GM18520 (cell line): ENCODE data around the gene CFI.
"Not testable (repeated sequence)": the region's sequence is repeated elsewhere in the genome, so short reads cannot be mapped to it uniquely, and the experiment has no call there.

Experiments
- ATAC-seq: cut with Tn5 transposase; IDR thresholded peaks from one replicate; pipeline ENCODE4 v1.9.1; 2021; ENCODE audit not compliant: unreplicated experiment

Gene CFI

DNA sequence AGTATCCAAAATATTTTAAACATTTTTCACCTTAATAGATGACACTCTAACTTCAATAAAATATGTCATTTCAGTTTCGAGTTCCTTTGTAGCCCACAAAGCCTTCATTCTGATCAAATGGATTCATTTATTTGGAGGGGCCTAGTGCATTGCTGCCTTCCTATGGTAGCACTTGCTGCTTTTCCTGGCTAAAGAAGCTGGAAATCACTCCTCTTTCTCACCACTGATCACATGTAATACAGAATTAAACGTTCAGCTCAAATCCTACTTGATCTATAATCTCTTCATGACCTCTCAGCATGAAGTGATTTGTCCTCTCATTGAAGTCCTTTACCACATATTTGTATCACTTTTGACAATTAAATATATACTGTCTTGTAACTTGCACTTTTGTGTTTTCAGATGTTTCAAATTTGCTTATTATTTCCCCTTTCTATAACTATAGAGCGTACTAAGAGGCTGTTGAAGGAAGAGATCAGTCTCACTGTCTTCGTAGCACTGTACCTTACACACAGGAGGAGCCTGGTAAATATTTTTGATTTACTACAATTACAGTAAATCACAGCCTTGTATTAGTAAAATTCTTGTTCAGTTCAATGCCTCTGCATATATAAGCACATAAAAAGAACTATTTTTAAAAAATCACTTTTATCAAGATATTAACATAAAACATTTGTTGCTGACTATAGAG is 555 bp downstream of the CFI start:
- no peak for ATAC-seq

DNA sequence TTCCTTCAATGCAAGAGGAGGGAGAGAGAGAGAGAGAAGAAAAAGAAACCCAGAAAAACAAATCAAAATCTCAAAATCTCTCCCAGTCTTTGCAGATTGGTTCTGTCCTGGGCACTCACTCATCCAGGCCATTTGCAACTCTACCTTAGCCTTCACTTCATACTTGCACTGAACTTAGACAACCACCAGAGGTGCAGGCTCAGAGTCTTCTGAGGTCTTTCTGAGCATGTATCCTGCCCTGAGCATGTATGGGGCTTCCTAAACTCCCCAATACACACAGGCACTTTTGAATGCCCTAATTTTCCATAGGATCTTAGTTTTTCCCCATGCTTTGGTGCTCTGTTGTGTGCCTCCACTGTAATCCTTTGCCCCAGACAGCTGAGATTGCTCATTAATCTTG is 2.9 kb downstream of the CFI start:
- no peak for ATAC-seq

DNA sequence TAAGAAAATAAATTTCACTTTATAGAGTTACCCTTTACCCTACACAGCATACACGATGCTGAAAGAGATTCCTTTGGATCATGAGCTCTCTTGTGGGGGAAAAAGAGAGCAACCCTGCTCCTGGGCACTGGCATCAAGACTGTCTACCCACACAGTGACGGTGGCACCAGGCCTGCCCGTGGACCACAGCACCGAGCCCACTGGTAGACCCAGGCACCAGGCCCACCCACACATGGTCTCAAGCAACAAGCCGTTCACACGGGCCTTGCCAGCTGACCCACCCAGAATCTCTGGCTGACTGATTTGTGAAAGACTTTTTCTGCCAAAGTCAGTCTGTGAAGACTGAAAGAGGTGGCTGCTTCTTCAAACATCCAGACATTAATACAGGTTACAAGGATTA is 6.7 kb downstream of the CFI start:
- ATAC-seq = no peak

DNA sequence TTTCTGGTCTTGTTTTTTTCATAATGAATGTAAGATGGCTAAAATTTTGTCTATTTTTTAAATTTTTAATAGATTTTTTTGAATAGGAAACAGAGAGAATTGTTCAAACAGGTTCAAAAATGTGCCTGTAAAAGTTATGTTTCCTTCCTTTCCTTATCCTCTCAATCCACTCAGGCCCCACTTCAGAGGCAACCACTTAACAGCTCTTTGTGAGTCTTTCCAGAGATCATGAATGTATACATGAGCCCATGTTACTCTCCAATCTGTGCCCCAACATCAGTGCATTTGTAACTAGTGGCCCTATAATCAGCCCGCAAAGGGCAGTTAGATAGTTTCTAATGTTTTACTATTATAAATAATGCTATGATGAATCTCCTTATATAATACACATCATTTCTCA is 14.0 kb downstream of the CFI start:
- no peak for ATAC-seq

DNA sequence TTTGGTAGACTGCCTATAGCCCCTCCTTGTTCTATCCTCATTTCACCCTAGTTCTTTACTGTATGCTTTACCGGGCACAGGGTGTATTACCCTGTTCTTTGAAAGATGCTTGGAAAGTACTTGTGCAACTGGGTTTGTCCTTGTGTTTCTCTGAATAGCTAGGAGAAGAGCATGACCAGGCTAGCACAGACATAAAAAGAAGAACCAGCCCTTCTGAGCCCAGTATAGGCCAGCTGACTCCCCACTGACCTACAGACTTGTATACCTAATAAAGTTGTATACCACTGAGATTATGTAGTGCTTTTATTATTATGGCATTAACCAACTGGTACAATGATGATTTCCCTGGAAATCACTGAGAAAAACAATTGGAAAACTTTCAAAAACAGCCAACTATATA is 15.0 kb downstream of the CFI start:
- no peak for ATAC-seq

DNA sequence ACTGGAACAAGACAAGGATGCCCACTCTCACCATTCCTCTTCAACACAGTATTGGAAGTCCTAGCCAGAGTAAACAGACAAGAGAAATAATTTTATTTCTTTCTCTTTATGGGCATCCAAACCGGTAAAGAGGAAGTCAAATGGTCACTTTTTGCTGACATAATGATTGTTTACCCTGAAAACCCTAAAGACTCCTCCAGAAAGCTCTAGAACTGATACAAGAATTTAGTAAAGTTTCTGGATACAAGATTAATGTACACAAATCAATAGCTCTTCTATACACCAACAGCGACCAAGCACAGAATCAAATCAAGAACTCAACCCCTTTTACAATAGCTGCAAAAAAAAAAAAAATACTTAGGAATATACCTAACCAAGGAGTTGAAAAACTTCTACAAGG is 19.7 kb downstream of the CFI start:
- not testable (repeated sequence) for ATAC-seq

DNA sequence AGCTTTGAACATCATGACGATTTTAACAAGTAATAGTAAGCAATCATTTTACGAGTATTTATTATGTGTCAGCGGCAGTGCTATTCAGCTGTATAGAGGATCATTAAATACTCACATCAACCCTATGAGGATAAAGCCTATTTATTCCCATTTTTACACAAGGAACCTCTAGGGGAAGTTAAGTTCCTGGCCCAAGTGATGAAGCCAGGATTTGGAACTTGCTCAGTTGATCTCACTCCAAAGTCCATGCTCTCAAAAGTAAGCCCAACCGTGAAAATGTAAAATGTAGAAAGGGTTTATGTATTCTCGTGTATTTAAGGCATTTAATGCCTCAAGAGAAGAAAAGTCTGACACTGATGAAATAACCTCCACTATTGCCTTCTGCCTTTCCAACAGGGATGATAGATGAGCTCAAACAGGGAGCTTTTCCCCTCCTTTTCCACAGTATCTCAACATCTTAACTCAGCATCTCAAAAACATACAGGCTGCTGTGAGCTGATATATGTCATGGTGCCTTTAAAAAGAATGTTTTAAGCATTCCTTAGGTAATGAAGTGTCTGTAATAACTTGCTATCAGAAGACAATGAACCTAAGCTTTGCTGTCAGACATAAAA is 36.9 kb downstream of the CFI start:
- no peak for ATAC-seq

DNA sequence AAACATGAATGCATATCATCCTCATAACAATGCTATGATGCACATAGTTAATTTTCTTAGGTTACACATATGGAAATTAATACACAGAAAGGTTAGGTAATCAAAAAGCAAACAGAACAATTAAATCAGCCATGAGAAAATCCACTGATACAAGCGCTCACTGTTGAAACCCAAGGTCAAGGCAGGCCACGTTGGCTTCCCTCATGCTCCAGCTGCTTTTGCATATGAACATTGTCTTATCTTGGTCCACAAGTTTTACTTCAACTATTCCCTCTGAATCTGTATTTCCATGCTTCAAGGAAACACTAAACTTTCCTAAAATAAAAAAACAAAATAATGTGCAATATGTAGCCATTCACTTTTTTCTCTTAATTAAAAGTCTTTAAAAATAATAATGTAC is 37.4 kb downstream of the CFI start:
- ATAC-seq = no peak

DNA sequence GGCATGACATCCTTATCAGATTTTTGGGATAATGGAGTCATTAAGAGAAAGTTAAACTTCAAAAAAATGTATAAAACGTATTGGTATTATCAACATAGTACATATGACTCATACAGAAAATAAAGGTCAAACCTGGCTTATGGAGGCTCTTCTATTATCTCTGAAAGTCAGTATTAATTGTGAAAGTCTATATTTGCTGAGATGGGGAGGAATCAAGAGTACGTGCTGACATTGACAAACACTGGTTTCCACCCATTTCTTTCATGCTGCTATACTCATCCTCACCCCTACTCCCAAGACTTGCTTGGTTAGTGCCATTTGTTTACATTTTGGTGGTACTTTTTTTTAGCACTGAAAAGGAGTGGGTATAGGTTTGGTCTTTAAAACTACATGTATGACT is 41.1 kb downstream of the CFI start:
- no peak for ATAC-seq

DNA sequence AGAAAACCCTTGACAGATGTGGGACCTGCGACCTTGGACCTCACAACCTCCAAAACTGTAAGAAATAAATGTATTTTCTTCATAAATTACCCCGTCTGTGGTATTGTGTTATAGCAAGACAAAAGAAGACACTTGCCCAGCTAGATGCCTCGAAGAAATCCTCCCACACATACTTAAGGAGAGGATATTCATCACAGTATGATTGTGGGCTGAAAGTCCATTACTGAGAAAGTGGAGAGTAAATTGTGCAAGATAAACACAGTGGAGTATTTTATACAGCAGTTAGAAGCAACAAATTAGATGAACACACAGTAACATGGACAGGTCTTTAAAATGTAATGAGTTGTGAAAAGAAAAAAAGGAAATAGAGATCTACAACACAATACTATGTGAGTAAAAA is 46.1 kb downstream of the CFI start:
- ATAC-seq = no peak

DNA sequence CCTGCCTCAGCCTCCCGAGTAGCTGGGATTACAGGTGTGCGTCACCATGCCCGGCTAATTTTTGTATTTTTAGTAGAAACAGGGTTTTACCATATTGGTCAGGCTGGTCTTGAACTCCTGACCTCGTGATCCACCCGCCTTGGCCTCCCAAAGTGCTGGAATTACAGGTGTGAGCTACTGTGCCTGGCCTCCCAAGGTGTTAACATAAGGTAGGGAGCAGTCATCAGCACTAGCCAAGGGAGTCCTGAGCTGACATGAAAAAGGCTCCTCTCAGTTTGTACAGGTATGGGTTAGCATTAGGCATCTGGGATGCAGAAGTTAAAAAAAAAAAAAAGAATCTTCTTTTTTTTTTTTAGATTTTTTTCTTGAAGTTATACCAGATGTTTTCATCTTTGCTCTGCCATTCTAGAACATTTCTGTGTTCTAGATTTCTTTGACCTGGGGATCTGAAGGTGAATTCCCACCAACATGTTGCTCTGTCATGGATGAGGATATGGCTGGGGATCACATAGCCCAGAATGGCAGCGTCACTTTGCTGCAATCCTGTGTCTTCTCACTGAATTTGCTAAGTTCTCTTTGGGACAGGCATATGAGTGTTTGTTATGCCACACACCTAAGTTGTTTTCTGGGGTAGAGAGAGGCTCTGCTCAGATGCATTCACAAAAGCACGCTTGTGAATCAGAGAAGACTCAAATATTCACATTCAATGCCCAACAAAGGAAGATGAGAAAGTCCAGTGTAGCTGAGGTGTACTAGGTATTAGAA is 47.5 kb downstream of the CFI start:
- ATAC-seq = no peak

DNA sequence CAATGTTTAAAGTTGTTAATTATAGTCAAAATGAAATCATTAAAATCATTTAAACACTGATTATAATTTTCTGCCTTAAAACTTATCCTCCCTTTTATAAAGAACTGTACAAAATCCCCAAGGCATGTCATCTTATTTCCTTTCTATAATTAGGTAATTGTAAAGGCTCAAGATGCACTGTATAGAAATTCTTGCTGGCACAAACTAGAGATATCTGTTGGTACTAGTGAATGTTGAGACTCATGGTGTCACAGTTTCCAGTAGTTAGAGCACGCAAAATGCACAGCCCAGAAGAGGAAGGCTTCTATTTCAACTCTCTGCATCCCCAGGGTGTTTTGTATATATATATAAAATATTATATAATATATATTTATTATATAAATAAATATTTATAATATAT is 49.3 kb downstream of the CFI start:
- no peak for ATAC-seq

DNA sequence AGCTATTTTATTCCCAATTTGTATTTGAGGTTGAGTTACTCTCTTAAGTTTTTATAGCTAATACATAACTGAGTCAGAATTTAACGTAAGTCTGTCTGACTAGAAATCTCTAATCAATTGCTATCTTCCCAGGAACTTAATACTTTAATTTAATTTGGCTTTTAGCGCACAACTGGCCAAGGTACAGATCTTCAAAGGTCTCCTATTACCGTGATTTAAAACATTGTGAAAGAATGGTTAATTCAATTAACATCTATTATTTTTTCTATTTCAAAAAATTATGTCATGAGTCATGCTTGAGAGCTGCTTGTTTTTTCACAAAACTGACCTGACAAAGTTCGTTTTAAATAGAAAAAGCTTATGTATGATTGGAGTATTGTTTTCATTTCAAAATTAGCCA is 49.9 kb downstream of the CFI start:
- no peak for ATAC-seq

DNA sequence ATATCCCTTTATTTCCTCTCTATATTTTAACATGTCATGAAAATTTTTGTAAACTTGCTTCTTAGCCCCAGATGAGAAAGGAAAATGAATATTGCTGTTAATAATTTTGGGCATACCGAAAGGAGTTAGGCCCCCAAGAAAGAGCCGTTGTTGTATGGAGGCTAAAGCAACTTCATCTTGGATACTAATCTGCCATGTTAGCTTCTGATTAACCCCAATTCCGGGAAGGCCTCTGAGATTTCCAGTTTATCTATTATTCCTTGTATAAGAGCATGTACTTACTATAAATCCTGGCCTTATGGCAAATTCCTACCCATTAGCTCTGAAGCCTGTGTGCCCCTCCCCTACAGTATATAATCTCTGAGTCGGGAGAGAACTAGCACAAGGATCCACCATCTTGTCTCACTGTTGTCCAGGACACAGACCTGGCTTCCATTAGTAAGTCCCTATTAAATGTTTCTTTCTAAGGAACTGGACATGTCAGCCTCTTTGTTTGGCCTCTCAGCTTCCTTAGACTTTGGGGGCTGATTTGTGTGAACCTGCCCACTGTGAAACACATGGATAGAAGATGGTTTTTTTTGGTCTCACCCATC is 51.1 kb downstream of the CFI start:
- ATAC-seq = no peak

DNA sequence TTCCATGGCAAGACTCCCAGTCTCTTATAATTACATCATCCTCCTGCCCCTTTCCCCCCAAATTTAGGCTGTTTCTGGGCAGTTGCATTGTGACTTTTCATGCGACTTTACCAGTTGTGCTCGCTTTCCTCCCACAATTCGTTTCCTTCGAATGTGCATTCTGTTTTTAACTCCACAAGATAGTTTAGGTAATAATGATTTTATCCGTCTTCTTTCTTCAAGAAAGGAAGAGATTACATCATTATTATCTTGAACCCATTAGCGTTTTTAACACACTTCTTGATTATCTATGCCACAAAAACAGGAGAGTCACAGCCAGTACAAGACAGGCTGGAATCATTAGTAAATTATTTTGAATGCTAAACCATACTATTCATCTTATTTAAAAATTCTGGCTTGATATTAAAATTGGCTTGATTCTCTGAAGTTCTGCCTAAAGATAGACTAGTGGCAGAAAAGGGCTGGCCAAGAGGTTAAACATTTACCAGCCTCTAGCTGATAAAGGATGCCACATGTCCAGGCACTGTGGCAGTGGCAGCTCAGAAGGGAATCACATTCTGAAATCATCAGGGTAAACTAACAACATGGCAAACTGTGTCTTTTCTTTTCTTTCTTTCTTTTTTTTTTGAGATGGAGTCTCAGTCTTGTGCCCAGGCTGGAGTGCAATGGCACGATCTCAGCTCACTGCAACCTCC is 52.3 kb downstream of the CFI start:
- ATAC-seq = no peak

DNA sequence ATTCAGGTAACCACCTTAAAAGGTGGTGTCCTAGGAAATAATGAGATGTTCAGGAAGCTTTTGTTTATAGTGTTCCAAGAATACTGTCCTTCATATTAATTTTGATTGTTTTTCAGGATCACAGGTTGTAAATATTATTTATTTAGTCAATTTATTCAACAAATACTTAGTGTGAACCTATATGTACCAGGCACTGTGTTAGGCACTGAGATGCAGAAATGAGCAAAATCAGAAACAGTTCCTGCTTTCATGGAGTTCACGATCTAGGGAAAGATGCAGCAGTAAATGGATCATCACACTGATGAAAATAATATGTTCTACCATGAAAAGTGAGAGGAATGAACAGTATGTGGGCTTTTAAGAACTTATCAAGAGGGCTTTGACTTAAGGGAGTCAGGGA is 53.7 kb downstream of the CFI start:
- ATAC-seq = no peak

DNA sequence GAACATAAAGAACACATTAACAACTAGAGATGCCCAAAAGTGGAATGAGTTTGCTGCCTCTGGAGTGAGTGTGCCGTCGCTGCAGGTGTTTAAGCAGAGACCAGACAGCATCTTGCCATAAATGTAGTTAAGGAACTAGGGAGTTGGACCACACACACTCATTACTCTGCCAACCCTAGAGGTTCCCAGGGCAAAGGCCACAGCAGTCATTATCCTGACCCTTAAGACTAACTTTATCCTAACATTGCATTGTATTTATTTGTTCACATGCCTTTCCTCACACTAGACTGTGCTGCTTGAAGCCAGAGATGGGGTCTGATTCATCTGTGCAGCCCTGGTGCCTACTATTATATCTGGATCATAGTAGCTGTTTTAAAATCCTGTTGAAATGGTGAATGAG is 55.1 kb downstream of the CFI start:
- no peak for ATAC-seq

DNA sequence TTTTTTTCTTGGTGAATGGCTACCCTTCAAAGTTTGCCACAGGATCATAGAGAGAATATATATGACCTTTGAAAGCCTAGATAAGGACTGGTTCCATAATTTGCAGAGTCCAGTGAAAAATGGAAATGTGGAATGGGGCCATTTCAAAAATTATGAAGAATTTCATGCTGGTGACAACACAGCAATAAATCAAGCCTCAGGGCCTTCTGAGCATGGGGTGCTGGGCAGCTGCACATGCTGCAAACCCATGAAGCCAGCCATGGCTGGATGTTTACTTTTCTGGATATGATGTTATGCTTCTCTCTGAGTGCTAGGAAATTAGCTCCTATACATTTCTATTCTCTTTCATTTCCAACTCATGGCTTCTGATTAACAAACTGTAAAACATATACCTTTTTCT is 56.0 kb downstream of the CFI start:
- no peak for ATAC-seq

DNA sequence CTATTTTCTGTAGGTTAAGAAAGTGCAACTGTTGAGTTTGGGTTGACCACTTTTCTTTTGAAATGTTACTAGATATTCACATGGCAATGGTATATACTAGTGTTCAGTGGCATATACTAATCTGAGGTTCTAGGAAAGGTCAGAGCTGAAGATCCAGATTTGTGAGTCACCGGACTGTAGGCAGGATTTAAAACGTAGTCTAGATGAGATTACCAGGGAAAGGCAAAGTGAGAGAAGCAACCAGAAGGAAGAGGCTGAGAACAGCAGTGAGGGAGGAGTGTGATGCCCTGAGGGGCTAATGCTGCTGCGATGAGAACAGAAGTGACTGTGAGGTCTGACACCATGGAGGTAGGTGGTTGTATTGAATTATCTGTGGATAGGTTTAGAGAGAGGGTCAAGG is 62.3 kb downstream of the CFI start:
- ATAC-seq = no peak

DNA sequence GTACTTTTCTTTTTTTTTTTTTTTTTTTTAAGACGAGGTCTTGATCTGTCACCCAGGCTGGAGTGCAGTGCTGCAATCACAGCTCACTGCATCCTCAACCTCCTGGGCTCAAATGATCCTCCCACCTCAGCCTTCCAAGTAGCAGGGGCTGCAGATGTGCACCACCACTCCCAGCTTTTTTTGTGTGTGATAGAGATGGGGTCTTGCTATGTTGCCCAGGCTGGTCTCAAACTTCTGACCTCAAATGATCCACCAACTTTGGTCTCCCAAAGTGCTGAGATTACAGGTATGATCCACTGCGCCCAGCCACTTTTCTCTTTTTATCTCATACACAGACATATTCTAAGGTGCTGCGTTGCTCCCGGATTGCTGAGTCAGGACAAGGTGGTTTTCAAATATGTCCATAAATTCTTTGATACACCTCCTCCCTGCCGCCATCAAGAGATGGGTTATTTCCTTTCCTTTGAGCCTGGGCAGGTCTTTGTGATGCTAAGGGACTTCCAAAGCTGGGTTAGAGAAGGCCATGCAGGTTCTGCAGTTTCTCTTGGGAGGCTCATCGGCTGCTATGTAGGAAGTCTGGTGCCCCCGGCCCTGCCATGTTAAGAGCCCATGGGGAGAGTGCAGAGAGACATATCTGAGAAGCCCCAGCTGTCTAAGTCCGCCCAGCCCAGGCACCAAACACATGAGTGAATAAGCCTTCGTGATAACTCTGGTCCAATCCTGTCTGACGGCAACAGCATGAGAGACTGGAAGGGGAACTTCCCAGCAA is 63.5 kb downstream of the CFI start:
- no peak for ATAC-seq
